Suppressor macrophage (primary cell): ENCODE results near the gene DRD1.
"Not testable (repeated sequence)": the region's sequence is repeated elsewhere in the genome, so short reads cannot be mapped to it uniquely, and the experiment has no call there.

Source experiments
- DNase-seq, 4 experiments: peaks; one replicate each; pipeline ENCODE4 v3.0.0-alpha.2; 2020 to 2022

The DRD1 gene

DNA sequence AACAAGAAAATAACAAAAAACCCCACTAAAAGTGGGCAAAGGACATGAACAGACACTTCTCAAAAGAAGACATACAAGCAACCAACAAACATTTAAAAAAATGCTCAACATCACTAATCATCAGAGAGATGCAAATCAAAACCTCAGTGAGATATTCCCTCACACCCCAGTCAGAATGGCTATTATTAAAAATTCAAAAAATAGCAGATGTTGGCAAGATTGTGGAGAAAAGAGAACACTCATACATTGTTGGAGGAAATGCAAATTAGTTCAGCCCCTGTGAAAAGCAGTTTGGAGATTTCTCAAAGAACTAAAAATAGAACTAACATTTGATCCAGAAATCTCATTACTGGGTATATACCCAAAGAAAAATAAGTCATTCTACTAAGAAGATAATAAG lies 19.4 kb downstream of the DRD1 start:
- DNase-seq, result not testable (repeated sequence)

DNA sequence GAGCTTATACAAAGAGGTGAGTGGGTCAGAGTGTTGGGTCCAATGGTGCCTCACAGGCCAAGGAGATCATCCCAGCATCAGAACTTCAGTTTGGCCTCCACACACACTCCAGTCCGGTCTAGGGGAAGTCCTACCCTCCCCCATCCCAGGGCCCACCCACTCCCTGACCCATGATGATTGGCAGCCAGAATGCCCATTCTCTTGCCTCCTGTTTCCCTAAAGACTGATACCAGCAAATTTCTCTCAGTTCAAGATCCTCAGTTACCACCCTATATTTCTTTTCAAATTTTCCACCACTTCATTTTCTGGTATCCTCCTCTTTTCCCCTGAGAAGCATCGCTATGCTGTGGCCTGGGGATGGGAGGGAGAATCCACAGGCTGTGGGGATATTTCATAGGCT lies 21.9 kb downstream of the DRD1 start:
- no peak for DNase-seq

DNA sequence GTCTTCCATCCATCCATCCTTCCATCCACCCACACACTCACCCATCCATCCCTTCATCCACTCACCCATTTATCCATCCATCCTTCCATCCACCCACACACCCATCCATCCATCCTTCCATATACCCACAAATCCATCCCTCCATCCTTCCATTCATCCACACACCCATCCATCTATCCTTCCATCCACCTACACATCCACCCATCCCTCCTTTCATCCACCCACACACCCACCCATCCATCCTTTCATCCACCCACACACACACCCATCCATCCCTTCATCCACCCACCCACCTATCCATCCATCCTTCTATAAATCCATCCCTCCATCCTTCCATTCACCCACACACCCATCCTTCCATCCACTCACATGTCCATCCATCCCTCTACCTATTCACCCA lies 23.6 kb downstream of the DRD1 start:
- no peak for DNase-seq

DNA sequence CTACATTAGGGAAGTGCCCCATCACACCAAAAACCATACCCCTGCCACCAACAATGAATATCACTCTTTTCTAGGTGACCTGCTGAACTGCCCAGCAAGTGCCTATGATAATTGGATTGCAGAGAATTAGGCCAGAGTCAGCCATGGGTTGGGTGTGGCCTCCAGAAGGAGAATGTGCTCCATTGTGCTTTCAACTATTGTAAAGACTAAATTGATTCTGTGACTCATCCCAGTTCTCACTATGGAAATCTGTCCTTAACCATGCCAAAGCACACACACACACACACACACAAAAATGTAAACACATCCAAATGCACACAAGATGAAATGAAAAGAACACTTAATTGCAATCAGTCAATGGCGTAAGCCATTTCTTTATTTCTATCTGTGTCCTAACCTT lies 25.7 kb downstream of the DRD1 start:
- DNase-seq, result no peak

DNA sequence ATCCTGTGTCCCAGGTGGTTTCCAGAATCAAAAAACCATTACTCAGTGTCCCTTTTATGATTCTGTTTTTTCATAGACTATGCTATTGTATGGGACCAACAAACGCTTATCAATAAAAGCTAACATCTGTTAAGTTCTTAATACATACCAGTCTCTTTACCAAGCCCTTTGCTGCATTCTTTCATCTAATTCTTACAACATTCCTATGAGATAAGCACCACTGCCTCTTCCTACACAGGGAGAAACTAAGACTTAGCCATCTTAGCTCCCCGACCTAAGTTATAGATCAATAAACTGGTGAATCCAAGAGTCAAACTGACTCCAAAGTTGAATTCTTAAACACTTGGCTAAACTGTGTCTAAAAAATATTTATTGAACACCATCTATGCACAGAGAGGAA lies 26.6 kb downstream of the DRD1 start:
- DNase-seq, result no peak

DNA sequence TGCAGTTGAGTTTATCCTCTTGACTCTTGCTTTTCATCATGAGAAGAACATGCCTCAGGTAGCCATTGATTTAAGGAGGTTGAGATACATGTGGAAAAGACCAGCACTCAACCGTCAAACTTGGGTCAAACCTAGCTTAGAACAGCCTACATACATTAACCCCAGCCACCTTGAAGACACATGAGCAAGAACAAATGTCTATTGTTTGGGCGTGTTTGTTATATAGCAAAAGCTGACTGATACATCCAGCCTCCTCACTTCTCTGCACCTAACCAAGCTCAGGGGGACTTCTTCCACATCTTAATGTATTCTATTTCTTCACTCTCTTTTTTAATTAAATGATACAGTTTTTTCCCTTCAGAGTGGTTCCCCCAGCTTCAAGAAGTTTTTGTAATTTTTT lies 28.7 kb downstream of the DRD1 start:
- DNase-seq, result no peak

DNA sequence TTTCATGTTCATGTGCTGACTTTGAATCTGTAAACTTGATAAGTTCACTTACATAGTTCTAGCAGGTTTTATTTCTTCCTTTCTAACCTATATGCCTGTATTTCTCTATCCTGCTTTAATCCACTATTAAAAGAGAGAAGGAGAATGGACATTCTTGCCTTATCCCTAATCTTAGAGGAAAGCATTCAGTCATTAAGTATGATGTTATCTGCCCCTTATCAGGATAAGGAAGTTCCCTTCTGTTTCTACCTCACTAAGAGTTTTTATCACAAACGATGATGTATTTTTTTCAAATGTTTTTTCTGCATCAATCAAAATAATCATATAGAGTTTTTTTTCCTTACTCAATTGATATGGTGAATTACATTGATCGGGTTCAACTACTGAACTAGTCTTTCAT lies 33.1 kb downstream of the DRD1 start:
- no peak for DNase-seq

DNA sequence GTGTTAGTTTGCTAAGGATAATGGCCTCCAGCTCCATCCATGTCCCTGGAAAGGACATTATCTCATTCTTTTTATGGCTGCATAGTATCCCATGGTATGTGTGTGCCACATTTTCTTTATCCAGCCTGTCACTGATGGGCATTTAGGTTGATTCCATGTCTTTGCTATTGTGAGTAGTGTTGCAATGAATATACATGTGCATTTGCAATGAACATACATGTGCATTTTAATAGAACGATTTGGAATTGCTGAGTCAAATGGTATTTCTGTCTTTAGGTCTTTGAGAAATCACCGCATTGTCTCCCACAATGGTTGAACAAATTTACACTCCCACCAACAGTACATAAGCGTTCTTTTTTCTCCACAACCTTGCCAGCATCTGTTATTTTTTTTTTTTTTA lies 37.7 kb downstream of the DRD1 start:
- no peak for DNase-seq

DNA sequence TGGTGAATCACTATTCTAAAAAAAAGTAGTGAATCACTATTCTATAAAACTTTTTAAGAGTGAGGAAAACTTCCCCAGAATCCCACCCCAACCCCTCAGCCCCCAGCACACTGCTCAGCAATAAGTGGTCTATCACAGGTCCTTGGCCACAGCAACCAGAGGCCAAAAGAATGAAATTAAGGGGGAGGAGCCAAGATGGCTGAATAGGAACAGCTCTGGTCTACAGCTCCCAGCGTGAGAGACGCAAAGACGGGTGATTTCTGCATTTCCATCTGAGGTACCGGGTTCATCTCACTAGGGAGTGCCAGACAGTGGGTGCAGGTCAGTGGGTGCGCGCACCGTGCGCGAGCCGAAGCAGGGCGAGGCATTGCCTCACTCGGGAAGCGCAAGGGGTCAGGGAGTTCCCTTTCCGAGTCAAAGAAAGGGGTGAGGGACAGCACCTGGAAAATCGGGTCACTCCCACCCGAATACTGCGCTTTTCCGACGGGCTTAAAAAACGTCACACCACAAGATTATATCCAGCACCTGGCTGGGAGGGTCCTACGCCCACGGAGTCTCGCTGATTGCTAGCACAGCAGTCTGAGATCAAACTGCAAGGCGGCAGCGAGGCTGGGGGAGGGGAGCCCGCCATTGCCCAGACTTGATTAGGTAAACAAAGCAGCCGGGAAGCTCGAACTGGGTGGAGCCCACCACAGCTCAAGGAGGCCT lies 46.2 kb downstream of the DRD1 start:
- not testable (repeated sequence) for DNase-seq

DNA sequence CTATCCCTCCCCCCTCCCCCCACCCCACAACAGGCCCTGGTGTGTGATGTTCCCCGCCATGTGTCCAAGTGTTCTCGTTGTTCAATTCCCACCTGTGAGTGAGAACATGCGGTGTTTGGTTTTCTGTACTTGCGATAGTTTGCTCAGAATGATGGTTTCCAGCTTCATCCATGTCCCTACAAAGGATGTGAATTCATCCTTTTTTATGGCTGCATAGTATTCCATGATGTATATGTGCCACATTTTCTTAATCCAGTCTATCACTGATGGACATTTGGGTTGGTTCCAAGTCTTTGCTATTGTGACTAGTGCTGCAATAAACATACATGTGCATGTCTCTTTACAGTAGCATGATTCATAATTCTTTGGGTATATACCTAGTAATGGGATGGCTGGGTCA lies 48.6 kb downstream of the DRD1 start:
- DNase-seq, result not testable (repeated sequence)

DNA sequence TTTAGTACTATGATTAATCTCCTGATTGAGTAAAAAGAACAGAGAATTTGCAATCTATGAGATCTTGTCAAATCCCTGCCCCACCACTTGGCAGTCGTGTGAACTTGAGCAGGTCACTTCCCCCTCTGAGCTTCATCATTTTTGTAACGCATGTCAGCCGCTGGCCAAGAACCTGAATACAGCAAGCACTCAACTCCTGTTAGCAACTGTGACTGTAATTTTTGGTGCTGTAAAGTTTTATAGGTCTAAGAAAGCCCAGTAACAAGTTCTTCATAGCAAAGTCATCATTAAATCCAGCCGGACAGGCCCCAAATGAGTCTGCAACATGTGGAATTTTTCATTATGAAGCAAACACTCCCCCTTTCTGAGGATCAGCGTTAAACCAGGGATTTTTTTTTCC lies 49.4 kb downstream of the DRD1 start:
- no peak for DNase-seq

DNA sequence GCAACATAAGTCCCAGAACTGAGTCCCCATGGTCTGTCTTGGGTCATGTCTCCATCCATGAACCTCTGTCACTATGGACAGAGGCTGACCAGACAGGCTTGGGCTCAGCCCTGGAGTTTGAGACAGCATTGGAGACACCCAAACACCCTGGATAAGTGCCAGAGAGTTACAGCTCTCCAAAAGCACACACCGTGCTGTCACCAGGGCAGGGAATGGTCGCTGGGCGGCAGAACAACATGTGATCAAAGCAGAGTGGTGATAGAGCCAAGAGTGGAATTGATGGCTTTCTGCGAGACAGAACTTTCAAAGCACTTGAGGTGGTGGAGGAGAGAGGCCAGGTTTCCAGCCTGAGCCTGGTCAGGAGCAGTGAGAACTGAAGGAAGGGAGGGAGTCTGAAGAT lies 50.1 kb downstream of the DRD1 start:
- DNase-seq, result no peak

DNA sequence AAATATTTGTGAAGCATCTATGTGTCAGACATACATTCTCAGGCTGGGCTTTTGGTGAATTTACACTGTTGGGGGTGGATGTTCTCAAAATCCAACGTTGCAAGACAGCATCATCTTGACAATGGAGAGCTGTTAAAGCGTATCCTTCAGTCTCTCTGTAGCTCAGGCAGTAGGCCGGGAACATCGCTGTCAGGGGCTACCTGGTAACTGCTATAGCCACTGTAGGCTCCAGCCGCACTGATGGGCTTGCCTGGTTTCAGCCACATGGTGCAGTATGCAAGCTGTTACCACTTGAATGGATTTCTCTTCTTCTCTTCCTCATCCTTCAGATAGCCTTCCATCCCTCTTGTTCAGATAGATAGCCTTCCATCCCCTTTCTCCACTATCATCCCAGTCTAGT lies 51.7 kb downstream of the DRD1 start:
- DNase-seq, result no peak

DNA sequence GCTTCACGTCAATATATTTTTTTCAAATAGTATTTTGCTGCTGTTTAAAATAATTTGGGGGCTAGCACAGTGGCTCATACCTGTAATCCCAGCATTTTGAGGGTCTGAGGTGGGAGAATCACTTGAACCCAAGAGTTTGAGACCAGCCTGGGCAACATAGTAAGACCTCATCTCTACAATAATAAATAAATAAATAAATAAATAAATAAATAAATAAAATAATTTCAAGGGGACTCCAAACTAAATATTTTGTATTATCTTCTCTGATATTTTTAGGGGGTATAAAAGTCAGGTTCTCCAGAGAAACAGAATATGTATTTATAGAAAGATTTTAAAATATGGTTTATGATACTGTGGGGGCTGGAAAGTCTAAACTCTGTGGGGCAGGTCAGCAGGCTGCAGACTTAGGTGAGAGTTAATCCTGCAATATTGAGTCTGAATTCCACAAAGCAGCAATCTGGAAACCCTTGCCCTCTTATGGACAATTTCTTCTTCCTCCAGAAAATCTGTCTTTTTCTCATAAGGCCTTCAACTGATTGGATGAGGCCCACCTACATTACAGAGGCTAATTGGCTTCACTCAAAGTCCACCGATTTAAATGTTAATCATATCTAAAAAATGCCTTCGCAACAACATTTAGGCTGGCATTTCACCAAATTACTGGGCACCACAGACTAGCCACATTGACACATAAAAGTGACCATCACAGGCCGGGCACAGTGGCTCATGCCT lies 53.5 kb downstream of the DRD1 start:
- DNase-seq, result no peak
